ENCODE data around the gene KLHL6. TPM values are rescaled to one million over a fixed set of nuclear protein-coding genes. Genes with fewer than 3 reads are reported as not detected.

KLHL6 gene
- total RNA-seq (0.03 and 0.04 TPM in 2 replicates), polyA plus RNA-seq (0.09 TPM in 1 of 2 replicates, not detected in the other)

- Histone ChIP-seq H3K27me3 (peaks cover 5% of the 10 kb centered on the region), H3K27ac (no peak within 1 kb of the TSS), H3K4me1 (ENCODE audit: low read depth) (no peaks in the 10 kb centered on the region), H3K4me3 (no peak within 1 kb of the TSS), H3K36me3 (no peaks in the 10 kb centered on the region), H3K9me3 (ENCODE audit: low read depth) (no peaks in the 10 kb centered on the region)
- TF ChIP-seq CTCF (IDR thresholded peaks at IDR 0.05; ENCODE audit: low read depth, low read length): no peak
- DNase-seq (ENCODE audit: low read depth in 1 of 2, low spot score in 1 of 2): peak in 1 of 2 donors; percentile 26
These were observed at the start of gene KLHL6 for GRCh38 chr3:183555541-183556081. Gene KLHL6 (minus strand): TSS chr3:183555706. CDS start chr3:183555653, 53 bp downstream.

GRCh38 chr3:183597959-183598358 is 42.5 kb upstream of the KLHL6 start:
- no peaks in the 10 kb centered on the region for H3K27me3 ChIP-seq
- no peaks in the 10 kb centered on the region for H3K9me3 ChIP-seq (ENCODE audit: low read depth)

GRCh38 chr3:183594636-183595035 is 39.1 kb upstream of the KLHL6 start:
- no peaks in the 10 kb centered on the region for H3K4me1 ChIP-seq (ENCODE audit: low read depth)
- no peak overlapping the region for H3K27ac ChIP-seq
- H3K36me3 ChIP-seq: no peaks in the 10 kb centered on the region
- H3K4me3 ChIP-seq: no peak overlapping the region
- H3K9me3 ChIP-seq (ENCODE audit: low read depth): no peaks in the 10 kb centered on the region
- H3K27me3 ChIP-seq: no peaks in the 10 kb centered on the region
- no peak for TF ChIP-seq CTCF (IDR thresholded peaks at IDR 0.05; ENCODE audit: low read depth, low read length)
- no peak for DNase-seq (ENCODE audit: low read depth in 1 of 2, low spot score in 1 of 2)

More at GRCh38 chr3:183597959-183598358, 42.5 kb upstream of the KLHL6 start:
- no peak for TF ChIP-seq CTCF (IDR thresholded peaks at IDR 0.05; ENCODE audit: low read depth, low read length)
- DNase-seq (ENCODE audit: low read depth in 1 of 2, low spot score in 1 of 2): no peak
- Histone ChIP-seq H3K36me3 (no peaks in the 10 kb centered on the region), H3K27ac (no peak overlapping the region), H3K4me1 (ENCODE audit: low read depth) (no peaks in the 10 kb centered on the region), H3K4me3 (no peak overlapping the region)

- Histone ChIP-seq H3K27ac (no peak overlapping the region), H3K4me3 (no peak overlapping the region), H3K4me1 (ENCODE audit: low read depth) (no peaks in the 10 kb centered on the region), H3K36me3 (no peaks in the 10 kb centered on the region), H3K27me3 (no peaks in the 10 kb centered on the region), H3K9me3 (ENCODE audit: low read depth) (no peaks in the 10 kb centered on the region)
- TF ChIP-seq CTCF (IDR thresholded peaks at IDR 0.05; ENCODE audit: low read depth, low read length): no peak
- no peak for DNase-seq (ENCODE audit: low read depth in 1 of 2, low spot score in 1 of 2)
These were observed 37.3 kb upstream of the KLHL6 start for GRCh38 chr3:183592821-183593220.

- no peaks in the 10 kb centered on the region for H3K27me3 ChIP-seq
- DNase-seq (ENCODE audit: low read depth in 1 of 2, low spot score in 1 of 2): peak in 1 of 2 donors; percentile 21
- no peak overlapping the region for H3K4me3 ChIP-seq
- no peaks in the 10 kb centered on the region for H3K36me3 ChIP-seq
- H3K9me3 ChIP-seq (ENCODE audit: low read depth): no peaks in the 10 kb centered on the region
- H3K4me1 ChIP-seq (ENCODE audit: low read depth): no peaks in the 10 kb centered on the region
- no peak overlapping the region for H3K27ac ChIP-seq
- TF ChIP-seq CTCF (IDR thresholded peaks at IDR 0.05; ENCODE audit: low read depth, low read length): peak; percentile 26
These were observed 36.5 kb upstream of the KLHL6 start for GRCh38 chr3:183591881-183592521.
